T-helper 1 cell treated with Interleukin-12 subunit alpha and Interleukin-12 subunit beta and Interleukin-4 antibody, amounts not matched to agents 30 ng/mL and 1 ng/mL, for 36 hours (primary cell): ENCODE results near the gene NECTIN1. TPM values are rescaled to one million over a fixed set of nuclear protein-coding genes. Genes with fewer than 3 reads are reported as not detected.

Experiments
- intact Hi-C: fragments of 100-400 bp; cut with micrococcal nuclease; formaldehyde crosslinking; loops from one replicate; pipeline ENCODE4 v1.15.1; 2024
- total RNA-seq: library from RNA; stranded (reverse); gene quantifications from 2 replicates; pipeline ENCODE4 v1.2.3, GENCODE V29; 2022

NECTIN1 gene
- total RNA-seq, 1 donor from 2014 or later: 0.91 TPM

DNA sequence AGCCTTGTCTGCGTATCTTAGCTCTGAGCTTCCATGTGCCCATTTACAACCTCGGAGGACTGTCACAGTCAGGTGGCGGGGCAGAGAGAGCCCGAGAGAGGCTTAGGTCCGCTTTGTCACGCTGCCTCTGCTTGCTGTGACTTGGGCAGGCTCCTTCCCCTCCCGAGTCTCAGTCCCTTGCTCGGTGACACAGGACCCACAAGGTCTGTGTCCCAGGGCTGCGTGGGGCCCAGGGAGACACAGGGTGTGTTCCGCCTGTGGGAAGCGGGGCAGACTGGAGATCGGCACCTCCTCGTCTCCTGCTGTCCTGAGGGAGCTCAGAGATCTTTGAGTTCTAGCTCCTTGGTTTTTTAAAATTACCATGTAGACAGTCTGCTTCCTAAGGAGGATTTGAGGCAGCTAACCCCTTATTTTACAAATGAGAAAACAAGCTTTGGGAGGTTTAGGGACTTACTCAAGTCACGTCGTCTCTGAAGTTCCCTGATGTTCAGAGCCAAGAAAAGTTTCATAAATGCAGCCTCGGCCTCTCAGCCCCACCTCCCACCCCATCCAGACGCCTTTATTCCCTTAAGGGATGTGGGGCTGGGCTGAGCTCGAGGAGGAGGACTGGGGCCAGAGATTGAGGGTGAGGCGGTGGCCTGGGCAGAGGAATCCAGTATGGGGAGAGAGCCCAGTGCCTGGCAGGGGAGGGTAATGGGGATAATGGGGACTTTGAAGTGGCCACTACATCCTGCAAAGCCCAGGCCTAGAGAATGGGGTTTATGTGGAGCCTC is 103.6 kb downstream of the NECTIN1 start:
- intact Hi-C loops: no loop called here

DNA sequence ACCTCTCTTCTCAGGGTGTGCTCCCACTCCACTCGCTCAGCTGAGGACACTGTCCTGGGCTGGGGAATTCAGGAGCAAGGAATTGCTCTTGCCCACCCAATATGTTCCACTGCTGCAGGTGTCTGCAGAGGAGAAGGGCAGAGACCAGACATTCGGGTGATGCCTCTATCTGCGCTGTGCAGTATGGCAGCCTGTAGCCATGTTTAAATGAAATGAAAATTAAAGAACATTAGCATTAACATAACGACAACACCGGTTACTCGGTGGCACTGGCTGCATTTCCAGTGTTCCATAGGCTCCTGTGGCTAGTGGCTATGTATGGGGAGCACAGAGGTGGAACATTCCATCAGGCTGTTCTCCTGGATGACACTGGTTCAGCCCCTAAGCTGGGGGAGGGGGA is 104.4 kb downstream of the NECTIN1 start:
- intact Hi-C loops: no loop called here

DNA sequence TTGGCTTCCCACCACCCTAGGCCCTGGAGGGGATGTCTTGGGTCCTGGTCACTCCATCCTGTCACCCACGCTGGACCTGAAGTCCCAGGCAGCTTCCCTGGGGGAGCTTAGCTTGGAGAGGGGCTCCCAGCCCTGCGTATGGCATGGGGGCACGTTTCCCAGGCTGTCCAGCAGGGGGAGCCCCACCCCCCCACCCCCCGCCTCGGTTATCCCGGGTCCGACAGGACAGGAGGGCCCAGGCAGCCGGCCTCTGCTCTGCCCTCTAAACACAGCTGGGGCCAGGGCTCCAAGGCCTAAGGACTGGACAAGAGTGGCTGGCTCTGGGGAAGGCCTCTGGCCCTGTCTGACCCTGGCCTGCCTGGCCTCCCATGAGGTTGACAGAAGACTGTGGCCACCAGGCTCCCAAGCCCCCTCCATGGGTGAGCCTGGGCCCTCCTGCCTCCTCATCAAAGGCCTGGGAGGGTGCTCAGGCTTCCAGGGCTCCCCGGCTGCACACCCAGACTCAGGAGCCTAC is 104.8 kb downstream of the NECTIN1 start:
- intact Hi-C loops: no loop called here

DNA sequence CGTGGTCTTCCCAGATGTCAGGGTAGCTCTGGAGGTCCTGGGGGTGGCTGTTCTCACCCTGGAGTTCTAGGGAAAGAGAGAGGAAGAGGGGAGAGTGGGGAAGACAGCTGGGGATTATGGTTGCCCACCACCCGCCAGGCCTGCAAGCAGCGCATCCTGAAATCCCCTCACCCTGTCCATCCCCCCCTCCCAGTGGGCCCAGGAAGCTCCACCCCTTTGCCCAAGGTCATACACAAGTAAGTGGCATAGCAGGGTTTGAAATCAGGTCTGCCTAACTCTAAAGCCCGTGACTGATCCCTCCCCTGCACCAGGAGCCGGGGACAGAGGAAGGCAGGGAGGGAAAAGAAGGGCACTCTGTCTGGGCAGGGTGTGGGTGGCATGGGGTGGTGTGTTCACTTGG is 105.3 kb downstream of the NECTIN1 start:
- intact Hi-C loops: no loop called here

DNA sequence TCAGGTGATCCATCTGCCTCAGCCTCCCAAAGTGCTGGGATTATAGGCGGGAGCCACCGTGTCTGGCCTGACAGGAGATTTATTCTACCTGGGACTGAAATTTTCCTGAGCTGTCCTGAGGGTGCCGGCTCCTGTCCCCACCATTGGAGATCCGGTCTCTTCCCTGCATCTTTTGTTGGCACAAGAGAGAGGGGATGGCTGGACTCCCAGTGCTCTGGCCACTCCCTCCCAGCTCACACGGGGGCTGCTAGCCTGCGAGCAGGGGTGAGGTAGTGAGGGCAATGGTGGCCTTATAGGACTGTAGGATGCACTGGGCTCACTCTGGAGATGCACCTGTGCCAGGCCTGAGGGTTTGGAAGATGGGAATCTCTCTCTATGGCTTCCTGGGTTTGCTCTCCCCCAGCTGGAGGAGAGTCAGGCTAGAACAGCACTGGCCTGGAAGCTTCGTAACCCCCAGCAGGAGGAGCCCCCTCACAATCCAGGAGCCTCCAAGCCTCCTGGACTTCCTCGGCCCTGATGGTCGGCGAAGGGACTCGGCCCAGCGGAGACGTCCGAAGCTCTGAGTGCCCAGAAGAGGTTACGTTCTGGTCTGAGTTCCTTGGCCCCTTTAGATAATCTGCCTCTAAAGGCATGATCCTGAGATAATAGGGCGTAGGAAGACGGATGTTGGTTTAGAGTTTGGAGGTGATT is 106.4 kb downstream of the NECTIN1 start:
- intact Hi-C loops: no loop called here

DNA sequence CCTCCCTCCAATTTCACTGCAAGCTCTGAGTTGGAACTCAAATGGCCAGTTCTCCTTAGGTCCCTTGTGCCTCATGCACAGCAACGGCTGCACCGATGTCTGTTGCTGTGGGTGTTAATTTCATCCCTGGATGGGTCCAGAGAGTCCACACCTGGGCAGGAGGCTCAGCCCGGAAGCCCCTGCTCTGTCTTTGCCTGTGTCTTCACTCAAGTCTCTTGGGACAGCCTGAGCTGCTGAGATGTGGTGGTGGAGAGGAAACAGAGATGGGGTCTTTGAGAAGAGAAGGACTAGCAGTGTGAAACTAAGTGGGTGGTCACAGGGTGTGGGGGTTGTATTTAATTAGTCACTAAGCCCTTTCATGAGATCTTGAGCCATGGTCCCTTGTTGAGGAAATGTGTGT is 109.3 kb downstream of the NECTIN1 start:
- intact Hi-C loops: no loop called here

DNA sequence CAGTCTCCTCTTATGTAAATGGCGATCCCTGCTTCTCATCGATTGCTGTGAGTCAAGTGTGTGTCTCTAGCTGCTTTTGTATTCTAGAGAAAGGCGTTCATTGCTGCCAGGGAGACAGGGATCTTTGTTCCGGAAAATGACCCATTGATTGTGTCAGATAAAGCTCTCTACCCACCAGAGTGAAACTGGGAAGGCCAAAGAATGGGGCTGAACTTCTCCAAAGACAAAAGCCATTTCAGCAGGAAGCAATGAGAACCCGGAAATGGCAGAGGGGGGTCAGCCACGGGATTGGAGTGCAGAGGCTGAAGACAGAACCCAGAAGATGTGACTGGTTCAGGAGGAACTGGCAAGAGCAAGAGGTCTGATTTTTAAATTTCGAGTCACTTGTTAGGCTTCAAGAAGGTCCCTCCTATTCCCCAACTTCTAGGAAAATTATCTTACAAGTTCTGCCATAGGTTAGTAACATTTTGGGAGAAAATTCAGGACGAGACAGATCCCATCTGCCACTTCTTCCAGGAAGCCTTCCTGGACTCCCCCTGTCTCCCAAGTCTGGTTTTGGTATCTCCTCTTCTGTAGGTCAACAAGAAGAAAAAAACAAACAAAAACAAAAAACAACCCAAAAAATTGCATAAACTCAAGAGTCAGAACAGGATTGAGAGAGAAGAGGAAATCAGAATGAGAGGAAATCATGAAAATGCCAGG is 110.6 kb downstream of the NECTIN1 start:
- intact Hi-C loops: no loop called here

DNA sequence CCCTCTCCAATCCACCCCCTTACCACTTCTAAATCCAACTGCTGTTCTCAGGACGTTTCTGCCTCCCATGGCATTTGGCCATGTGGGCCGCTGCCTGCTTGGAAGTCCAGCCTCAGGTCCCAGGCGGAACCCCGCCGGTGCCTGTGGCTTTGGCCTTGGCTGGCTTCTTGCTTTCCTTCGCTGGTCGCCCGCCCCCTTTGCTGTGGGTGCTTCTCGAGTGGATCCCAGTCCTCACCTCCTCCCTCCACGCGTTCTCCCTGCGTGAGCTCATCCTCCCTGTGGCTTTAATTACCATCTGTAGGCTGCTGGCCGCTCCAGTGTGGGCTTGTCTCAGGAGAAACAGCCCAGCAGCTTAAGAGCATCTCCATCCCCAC is 111.7 kb downstream of the NECTIN1 start:
- intact Hi-C loops: no loop called here

DNA sequence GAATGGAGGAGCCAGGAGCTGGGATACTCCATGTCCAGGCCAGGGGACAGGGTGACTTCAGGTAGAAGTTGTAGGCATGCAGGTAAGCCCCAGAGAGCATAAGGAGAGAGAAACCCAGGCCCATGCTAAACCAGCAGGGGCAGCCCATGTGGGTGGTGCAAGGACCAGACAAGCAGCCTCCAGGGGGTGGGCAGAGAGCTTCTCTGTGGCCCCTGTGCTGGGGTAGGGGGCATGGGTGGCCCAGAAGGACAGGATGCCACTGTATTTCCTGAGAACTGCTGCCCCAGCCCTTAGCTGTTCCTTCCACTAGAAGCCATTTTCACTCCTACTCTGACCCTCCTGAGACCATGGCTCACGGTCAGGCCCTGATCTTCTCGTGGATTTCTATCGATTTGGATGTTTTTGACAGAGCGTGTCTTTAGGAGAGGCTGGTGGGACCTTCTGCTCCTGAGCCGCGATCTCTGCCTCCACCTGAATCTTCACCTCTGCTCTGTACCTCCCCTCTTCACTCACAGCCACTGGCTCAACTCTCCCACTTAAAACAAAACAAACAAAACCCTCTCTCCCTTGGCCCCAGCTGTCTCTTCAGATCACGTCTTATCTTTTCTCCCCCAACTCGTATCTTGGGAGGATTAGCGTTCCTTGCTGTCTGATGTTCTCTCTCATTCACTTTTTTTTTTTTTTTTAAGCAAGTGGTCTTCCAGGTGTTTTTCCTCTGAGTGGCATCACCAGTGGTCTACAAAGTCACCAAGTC is 112.2 kb downstream of the NECTIN1 start:
- intact Hi-C loops: no loop called here

DNA sequence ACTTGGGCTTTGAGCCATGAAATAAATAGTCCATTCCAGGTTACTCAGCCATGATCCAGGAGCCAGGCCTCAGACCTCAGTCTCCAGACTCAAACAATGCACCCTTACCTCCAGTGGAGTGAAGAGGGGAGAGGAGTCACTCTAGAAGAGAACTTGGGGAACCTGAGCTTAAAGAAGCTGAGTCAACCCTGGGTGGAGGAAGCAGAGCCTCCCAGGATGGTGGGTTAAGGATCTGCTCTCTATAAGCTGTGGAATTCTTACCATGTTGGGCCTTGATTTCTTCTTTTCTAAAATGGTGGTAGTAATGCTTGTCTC is 113.2 kb downstream of the NECTIN1 start:
- intact Hi-C loops: no loop called here

DNA sequence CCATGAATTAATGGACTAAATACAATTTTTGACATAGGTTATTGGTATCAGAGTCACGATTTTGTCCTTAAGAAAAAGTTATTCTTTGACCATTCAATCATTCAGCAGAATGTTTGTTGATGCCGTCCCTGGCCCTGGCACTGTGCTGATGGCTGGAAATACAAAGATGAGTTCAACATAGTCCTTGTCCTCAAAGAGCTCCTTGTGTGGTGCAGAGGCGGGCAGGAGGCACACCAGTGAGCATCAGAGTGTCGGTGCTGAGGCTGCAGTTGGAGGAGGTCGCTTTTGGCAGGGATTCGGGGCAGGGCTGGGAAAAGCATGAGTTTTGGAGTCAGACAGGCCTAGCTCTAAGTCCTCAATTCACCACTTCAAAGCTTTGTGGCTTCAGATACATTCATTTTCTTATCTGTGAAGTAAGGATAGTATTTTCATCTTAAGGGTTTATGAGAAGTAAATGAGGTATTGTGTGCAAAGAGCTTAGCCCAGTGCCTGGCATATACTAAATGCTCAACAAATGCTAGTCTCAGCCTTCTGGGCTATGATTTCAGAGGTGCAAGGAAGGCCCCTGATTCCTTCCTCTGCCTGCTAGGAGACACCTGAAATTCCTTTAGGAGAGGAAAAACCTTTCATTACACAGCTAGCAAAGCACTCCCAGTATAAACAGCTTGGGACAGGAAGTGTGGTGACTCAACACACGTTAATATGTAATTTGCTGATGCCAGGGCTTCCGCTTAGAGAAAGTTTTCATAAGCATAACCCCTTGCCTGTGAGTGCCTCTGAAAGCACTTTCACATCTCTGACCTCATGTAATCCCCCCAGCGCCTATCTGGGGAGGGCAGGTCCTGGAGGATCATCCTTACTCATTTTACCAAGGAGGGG is 113.8 kb downstream of the NECTIN1 start:
- intact Hi-C loops: no loop called here

DNA sequence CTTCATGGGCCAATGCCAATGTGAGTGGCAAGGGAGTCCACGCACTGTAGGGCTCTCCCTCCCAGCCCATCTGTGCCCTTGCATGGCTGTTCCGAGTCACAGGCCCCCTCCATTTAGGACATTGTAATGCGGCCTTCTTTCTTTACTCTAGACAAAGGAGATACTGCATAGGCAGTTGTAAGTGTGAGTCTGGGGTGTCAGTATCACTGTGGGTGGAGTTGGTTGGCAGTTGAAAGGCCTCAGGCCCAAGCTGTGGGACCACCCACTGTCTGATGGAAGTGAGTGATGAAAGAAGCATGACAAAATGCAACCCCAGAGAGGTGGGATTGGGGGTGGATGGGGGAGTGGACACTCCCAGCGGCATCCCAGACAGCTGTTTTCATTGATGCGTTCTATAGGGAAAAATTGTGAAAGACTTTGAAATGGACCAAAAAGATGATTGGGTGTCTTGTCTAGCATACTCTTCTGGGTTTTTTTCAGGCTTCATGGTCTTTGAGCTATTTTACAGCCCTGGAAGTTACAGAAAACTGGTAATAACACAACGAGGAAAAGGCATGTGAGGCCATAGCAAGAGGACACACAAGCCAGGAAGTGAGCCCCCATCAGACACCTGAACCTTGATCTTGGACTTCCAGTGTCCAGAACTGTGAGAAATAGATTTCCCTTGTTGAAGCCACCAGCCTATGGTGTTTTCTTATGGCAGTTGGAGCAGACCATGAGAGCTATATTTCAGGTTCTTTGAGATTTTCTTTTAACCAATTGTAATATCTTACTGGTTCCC is 114.6 kb downstream of the NECTIN1 start:
- intact Hi-C loops: no loop called here

DNA sequence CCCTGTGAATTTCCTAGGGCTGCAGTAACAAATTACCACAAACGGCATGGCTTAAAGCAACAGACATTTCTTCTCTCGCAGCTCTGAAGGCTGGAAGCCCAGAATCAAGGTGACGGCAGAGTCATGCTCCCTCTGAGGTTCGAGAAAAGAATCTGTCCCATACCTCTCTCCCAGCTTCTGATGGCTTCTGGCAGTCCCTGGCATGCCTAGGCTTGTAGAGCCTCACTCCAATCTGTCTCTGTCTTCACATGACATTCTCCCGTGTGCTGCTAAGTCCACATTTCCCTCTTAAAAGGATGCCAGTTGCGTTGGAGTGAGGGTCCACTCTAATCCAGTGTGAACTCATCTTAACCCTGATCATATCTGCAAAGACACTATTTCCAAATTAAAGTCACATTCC is 116.2 kb downstream of the NECTIN1 start:
- intact Hi-C loops: no loop called here

DNA sequence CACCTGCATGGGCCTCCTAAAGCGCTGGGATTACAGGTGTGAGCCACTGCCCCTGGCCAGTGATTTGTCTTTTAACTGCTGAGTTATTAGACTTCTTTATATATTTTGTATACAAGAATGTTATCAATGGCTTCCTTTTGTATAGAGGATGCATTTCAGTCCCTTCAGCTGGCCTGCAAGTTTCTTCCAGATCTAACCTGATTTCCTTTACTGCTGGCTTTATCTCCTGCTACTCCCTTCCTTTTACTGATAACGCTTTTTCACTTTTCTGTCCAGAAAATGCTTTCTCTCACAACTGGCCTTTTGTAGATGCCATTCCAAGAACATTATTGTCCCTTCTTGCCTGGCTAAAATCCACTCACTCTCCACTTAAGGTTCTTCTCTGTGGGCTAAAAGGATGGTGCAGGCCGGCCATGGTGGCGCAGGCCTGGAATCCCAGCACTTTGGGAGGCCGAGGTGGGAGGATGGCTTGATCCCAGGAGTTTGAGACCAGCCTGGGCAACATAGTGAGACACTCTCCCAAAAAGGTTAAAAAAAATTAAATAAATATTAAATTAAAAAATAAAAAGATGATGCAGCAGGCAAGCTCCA is 118.1 kb downstream of the NECTIN1 start:
- intact Hi-C loops: no loop called here

DNA sequence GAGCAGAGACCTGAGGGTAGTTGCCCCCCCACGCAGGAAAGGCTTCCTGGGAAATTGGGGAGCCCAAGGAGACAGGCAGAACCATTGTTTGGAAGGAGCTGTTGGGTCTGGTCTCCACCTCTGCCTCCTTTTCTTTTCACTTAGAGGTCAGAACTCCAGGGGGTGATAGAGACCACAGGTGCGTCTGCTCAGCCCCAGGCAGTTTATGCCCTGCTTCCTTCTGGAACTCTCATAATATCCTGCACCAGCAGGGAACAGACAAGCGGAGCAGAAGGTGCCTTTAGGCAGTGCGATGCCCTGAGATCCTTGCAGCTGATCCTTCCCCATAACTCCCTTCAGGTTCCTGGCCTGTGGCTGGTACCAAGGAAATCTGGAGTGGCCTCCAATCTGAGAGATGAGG is 120.2 kb downstream of the NECTIN1 start:
- intact Hi-C loops: no loop called here

DNA sequence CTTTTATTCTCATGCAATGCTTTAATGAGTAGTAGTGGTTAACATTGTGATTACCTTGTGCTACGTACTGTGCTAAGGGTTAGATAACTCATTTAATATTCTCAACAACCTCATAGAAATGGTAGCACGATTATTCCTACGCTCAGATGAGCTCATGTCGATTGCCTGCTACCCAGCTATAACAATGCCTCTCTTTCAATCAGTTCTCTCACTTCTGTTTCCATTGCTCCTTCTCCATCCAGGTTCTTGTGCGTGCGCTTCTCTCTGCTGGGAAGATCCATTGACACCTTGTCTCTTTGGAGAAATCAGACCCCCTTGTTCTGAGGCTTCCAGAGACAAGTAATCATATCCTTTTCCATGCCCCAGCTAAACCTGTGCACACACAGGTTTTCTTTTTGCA is 120.8 kb downstream of the NECTIN1 start:
- intact Hi-C loops: no loop called here

DNA sequence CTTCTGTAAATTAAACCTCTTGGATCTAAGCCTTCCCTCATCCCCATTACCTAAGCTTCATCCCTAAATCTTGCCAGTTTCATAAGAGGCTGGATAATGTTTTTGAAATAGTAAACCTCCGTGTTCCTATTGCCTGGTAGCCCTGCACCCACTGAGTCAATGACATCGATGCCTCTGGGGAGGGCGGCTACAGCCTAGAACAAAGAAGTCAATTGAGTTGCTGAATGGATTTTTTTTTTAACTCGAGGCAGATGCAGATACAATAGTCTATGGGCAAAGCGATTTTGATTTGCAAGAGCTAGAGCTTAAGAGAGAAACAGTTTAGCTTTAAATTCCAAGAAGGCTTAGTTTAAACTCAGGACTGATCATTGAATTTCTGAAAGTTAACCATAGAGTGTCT is 121.3 kb downstream of the NECTIN1 start:
- intact Hi-C loops: no loop called here

DNA sequence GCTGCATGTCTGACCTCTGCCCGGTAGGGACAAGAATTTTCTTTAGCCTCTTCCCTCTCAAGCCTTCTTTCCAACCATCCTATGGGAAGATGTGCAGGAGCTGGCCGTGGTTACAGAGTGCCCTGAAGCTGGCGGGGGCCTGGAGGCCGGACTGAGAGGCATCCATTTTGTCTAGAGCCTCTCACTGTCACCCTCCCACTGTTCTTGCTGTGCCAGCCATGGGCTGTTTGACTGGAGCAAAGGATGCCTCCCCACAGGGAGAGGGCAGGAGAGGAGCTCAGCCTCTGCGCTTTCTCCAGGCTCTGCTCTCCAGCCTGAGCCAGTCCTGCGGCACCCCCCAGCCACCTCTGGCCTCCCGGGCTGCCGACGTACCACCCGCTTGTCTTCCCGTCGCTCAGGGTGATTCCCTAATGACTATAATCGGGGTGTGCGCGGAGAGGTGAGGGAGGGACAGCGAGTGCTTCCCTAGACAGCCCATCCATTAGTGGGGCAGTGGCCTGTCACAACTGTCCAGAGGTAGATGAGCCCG is 123.8 kb downstream of the NECTIN1 start:
- intact Hi-C loops: no loop called here

DNA sequence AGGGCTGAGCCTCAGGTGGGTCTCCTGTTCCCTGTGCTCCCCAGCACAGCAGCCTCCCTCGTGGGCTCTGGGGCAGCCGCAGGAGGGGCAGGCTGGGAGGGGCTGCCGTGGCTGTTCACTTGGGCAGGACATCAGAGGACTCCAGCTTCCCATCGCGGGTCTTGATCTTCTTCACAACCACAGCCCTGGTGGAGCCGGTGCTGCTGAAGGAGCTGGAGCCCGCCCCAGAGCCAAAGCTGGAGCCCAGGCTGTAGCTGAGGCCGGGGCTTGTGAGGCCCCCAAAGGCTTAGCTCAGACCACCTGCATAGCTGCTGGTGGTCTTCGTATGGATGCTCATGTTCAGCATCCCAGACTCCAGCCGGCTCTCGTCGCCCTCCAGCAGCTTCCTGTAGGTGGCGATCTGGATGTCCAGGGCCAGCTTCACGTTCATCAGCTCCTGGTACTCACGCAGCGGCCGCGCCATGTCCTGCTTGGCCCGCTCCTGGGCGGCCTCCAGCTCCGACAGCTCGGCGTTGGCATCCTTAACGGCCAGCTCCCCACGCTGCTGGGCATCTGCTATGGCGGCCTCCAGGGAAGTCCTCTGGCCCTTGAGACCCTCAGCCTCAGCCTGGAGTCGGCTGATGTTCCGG is 126.1 kb downstream of the NECTIN1 start:
- intact Hi-C loops: no loop called here
